ENCODE measurements around the gene FKBP6.
A peak's percentile ranks its signal among the peaks of the same experiment; 100 is the strongest.
"Not testable (repeated sequence)": the region's sequence is repeated elsewhere in the genome, so short reads cannot be mapped to it uniquely, and the experiment has no call there.

The FKBP6 gene

DNA sequence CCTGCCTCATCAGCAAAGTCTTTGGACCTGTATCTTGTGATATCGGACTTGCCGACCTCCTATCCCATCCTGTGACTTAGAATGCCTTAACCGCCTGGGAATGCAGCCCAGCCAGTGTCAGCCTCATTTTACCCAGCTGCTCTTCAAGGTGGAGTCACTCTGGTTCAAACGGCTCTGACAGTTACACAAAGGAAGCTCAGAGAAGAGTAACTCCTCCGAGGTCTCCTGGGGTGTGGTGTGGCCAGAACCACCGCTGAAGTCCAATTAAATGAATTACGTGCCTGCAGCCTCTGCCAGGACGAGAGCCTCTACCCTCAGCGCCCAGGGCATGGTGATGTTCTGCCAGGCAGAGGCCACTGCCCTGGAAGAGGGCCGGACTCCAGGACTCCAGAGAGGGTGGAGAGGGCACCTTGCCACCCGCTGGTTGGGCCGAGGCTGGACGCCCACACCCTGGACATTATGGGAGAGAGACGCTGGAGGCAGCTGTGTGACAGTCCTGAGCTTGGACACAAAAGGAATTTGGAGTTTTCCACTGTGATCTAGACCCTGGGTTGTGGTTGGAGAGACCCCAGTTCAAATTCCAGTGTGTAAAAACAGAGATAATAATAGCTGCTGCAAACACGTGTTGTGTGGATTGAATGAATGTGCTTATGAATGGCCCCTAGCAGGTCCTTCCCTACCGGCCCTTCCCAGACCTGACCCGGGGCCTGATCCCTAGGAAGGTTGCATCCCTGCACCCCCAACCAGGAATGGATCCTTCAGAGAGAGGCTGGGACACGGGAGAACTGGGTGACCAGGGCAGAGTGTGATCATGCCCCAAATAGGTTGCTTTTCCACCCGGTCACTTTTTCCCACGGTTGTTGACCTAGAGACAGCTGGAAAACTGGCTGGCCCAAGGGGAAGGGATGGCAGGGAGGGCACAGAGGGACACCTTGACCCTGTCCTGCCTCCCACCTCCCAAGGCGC lies 67.9 kb downstream of the FKBP6 start:
- no peak for DNase-seq

DNA sequence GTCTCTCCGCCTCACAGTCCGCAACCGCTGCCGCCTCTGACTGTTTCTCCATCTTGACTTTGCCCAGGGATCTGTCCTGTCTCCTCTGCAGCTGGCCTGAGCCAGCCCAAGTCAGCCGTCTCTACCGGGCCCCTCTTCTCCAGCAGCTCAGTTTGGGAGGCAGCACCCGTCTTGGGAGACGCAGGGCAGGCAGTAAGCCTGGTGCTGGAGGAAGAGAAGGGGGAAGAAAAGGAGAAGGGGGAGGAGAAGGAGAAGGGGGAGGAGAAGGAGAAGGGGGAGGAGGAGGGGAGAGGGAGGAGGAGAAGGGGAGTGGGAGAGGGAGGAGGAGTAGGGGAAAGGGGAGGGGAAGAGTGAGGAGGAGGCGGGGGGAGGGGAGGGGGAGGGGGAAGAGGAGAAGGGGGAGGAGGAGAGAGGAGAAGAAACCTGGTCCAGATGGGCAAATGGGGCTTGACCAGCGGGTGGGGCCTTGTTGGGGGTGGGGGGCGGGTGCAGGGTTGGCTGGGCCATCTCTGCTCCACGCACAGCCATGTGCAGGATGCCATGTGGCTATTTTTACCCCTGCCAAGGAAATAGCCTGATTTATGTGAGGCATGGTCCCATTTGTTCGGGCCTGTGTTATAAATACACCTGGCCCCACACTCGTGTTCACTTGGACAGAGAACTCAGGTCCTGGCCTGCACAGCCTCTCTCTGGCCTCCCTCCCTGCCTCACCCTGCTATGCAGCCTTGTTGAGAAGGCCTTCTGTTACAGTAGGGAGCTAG lies 69.7 kb downstream of the FKBP6 start:
- no peak for DNase-seq

DNA sequence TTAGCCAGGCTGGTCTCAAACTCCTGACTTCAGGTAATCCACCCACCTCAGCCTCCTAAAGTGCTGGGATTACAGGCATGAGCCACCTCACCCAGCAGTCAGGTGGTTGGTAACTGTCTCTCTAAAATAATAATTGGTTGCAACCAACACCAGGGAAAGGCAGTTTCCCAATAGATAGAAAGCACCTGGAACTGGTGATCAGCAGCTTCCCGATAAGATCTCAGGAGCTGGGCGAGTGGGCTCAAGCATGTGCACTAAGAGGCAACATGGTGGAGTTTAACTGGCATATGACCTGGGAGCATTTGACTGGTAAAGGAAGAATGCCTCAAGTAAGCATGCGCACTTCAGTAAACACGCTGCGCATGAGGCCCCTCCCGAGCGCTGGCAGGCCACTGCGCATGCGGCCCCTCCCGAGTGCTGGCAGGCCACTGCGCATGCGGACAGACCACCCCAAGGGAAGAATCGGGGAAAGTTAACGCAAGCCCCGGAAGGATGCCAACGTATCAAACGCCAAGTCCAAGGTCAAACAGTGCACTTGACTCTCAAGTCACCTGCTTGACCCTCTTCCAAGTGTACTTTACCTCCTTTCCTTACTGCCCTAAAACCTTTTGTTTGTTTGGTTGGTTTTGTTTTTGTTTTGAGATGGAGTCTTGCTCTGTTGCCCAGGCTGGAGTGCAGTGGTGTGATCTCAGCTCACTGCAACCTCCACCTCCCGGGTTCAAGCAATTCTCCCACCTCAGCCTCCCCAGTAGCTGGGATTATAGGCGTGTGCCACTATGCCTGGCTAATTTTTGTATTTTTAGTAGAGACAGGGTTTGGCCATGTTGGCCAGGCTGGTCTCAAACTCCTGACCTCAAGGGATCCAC lies 71.5 kb downstream of the FKBP6 start:
- DNase-seq: peak; percentile 86

- DNase-seq: not testable (repeated sequence)
Observed at GRCh38 chr7:73404860-73405259, 76.9 kb downstream of the FKBP6 start.
